Measurements from ENCODE around the gene MRPS18A. TPM values are rescaled to one million over a fixed set of nuclear protein-coding genes. Genes with fewer than 3 reads are reported as not detected.

MRPS18A gene
- total RNA-seq, 1 experiment from 2014 or later: 54.1 TPM

Other genes starting within 250 kb of the MRPS18A start
- not detected in 2 replicates for gene DLK2, start 232.2 kb downstream of the MRPS18A start, total RNA-seq (2014; rRNA removed; shearing (Covaris generic))
- 21.2 and 21.3 TPM in 2 replicates for gene TJAP1, start 210.2 kb downstream of the MRPS18A start, total RNA-seq (2014; rRNA removed; shearing (Covaris generic))
- gene LRRC73, start 177.4 kb downstream of the MRPS18A start, total RNA-seq (2014; rRNA removed; shearing (Covaris generic)): 0.25 and 0.26 TPM in 2 replicates
- 62.4 and 69.1 TPM in 2 replicates for gene YIPF3, start 170.9 kb downstream of the MRPS18A start, total RNA-seq (2014; rRNA removed; shearing (Covaris generic))
- gene POLR1C, start 170.7 kb downstream of the MRPS18A start, total RNA-seq (2014; rRNA removed; shearing (Covaris generic)): 36.4 and 39.5 TPM in 2 replicates
- 55.3 and 56.2 TPM in 2 replicates for gene XPO5, start 111.8 kb downstream of the MRPS18A start, total RNA-seq (2014; rRNA removed; shearing (Covaris generic))
- gene POLH, start 111.6 kb downstream of the MRPS18A start, total RNA-seq (2014; rRNA removed; shearing (Covaris generic)): 8.3 and 8.7 TPM in 2 replicates
- 121 and 144 TPM in 2 replicates for gene GTPBP2, start 58.5 kb downstream of the MRPS18A start, total RNA-seq (2014; rRNA removed; shearing (Covaris generic))
- 23.9 and 24.1 TPM in 2 replicates for gene MAD2L1BP, start 52.0 kb downstream of the MRPS18A start, total RNA-seq (2014; rRNA removed; shearing (Covaris generic))
- gene RSPH9, start 42.8 kb downstream of the MRPS18A start, total RNA-seq (2014; rRNA removed; shearing (Covaris generic)): 0.42 and 0.61 TPM in 2 replicates
- gene VEGFA, start 82.4 kb upstream of the MRPS18A start, total RNA-seq (2014; rRNA removed; shearing (Covaris generic)): 73.7 and 85.5 TPM in 2 replicates

All from NCI-H460 (cell line).